Parathyroid adenoma (tissue), 2 donors: ENCODE measurements around the gene LEMD2.

Source experiments
- H2AFZ ChIP-seq: fragments of 300-600 bp; sonication (generic); one replicate; pipeline ENCODE4 v1.7.0; 2017; ENCODE audit warnings: antibody characterized with exemption, mild to moderate bottlenecking
- H3K27ac ChIP-seq: fragments of 300-600 bp; sonication (generic); one replicate; pipeline ENCODE4 v1.7.0; 2017
- H3K27me3 ChIP-seq: fragments of 300-600 bp; sonication (generic); one replicate; pipeline ENCODE4 v1.7.0; 2017; ENCODE audit warnings: low read length; ENCODE audit not compliant: control insufficient read depth, insufficient read depth
- H3K36me3 ChIP-seq: fragments of 300-600 bp; sonication (generic); one replicate; pipeline ENCODE4 v1.7.0; 2017; ENCODE audit warnings: low read length; ENCODE audit not compliant: control insufficient read depth, insufficient read depth
- H3K4me1 ChIP-seq: fragments of 300-600 bp; sonication (generic); one replicate; pipeline ENCODE4 v1.7.0; 2017; ENCODE audit warnings: control low read depth
- H3K4me2 ChIP-seq: fragments of 300-600 bp; sonication (generic); one replicate; pipeline ENCODE4 v1.7.0; 2017; ENCODE audit warnings: low read length
- H3K4me3 ChIP-seq: fragments of 300-600 bp; sonication (generic); one replicate; pipeline ENCODE4 v1.7.0; 2017; ENCODE audit warnings: low read depth, low read length
- H3K79me2 ChIP-seq: fragments of 300-600 bp; sonication (generic); one replicate; pipeline ENCODE4 v1.7.0; 2017; ENCODE audit warnings: control low read depth
- H3K9ac ChIP-seq: fragments of 300-600 bp; sonication (generic); one replicate; pipeline ENCODE4 v1.7.0; 2017; ENCODE audit warnings: mild to moderate bottlenecking
- H3K9me3 ChIP-seq: fragments of 300-600 bp; sonication (generic); one replicate; pipeline ENCODE4 v1.7.0; 2017; ENCODE audit warnings: low read length; ENCODE audit not compliant: control insufficient read depth
- CTCF ChIP-seq: fragments of 300-600 bp; sonication (generic); IDR thresholded peaks from one replicate; pipeline ENCODE4 v1.7.0; 2017; ENCODE audit warnings: antibody characterized with exemption, mild to moderate bottlenecking
- donor health status: primary hyperparathyroidism.

LEMD2 gene

GRCh38 chr6:33755070-33755869 lies 33.7 kb downstream of the LEMD2 start:
- Histone ChIP-seq H3K36me3 (no peaks in the 10 kb centered on the region), H2AFZ (no peak overlapping the region), H3K9me3 (no peaks in the 10 kb centered on the region), H3K4me1 (no peaks in the 10 kb centered on the region), H3K79me2 (no peaks in the 10 kb centered on the region), H3K27me3 (no peaks in the 10 kb centered on the region), H3K4me2 (no peak overlapping the region), H3K27ac (no peak overlapping the region), H3K4me3 (no peak overlapping the region), H3K9ac (no peak overlapping the region)
- TF ChIP-seq CTCF: no peak

GRCh38 chr6:33754222-33754621 lies 34.7 kb downstream of the LEMD2 start:
- Histone ChIP-seq H3K27me3 (no peaks in the 10 kb centered on the region), H3K79me2 (no peaks in the 10 kb centered on the region), H3K4me3 (no peak overlapping the region), H3K9ac (no peak overlapping the region), H3K4me1 (no peaks in the 10 kb centered on the region), H3K4me2 (no peak overlapping the region), H2AFZ (no peak overlapping the region), H3K27ac (no peak overlapping the region), H3K36me3 (no peaks in the 10 kb centered on the region), H3K9me3 (no peaks in the 10 kb centered on the region)
- TF ChIP-seq CTCF: no peak

GRCh38 chr6:33752646-33753015 lies 36.3 kb downstream of the LEMD2 start:
- H3K9me3 ChIP-seq: no peaks in the 10 kb centered on the region
- no peaks in the 10 kb centered on the region for H3K79me2 ChIP-seq
- H3K27ac ChIP-seq: no peak overlapping the region
- no peak for TF ChIP-seq CTCF
- no peaks in the 10 kb centered on the region for H3K36me3 ChIP-seq
- no peak overlapping the region for H3K9ac ChIP-seq
- H3K27me3 ChIP-seq: no peaks in the 10 kb centered on the region
- H3K4me3 ChIP-seq: no peak overlapping the region
- no peak overlapping the region for H2AFZ ChIP-seq
- H3K4me2 ChIP-seq: no peak overlapping the region
- H3K4me1 ChIP-seq: no peaks in the 10 kb centered on the region

GRCh38 chr6:33751771-33752645 lies 36.9 kb downstream of the LEMD2 start:
- Histone ChIP-seq H3K4me1 (no peaks in the 10 kb centered on the region), H3K27ac (no peak overlapping the region), H3K79me2 (no peaks in the 10 kb centered on the region), H3K4me2 (no peak overlapping the region), H2AFZ (no peak overlapping the region), H3K9ac (no peak overlapping the region), H3K36me3 (no peaks in the 10 kb centered on the region), H3K4me3 (no peak overlapping the region), H3K27me3 (no peaks in the 10 kb centered on the region), H3K9me3 (no peaks in the 10 kb centered on the region)
- no peak for TF ChIP-seq CTCF
